T-helper 1 cell treated with Interleukin-12 subunit alpha and Interleukin-12 subunit beta and Interleukin-4 antibody, amounts not matched to agents 30 μg/mL and 1 μg/mL, for 36 hours (primary cell): Measurements from ENCODE around the gene HMGCLL1.

Experiments used
- H3K27ac Mint-ChIP-seq: one replicate; pipeline ENCODE4 v1.8.0; 2021; ENCODE audit warnings: mild to moderate bottlenecking, mixed read lengths
- H3K27me3 Mint-ChIP-seq: one replicate; pipeline ENCODE4 v1.8.0; 2021; ENCODE audit warnings: low read depth, mixed read lengths
- H3K36me3 Mint-ChIP-seq: one replicate; pipeline ENCODE4 v1.8.0; 2021; ENCODE audit warnings: low read depth, mixed read lengths
- H3K4me1 Mint-ChIP-seq: one replicate; pipeline ENCODE4 v1.8.0; 2021; ENCODE audit warnings: low read depth, mixed read lengths
- H3K4me3 Mint-ChIP-seq: one replicate; pipeline ENCODE4 v1.8.0; 2021; ENCODE audit warnings: mild to moderate bottlenecking, moderate library complexity, mixed read lengths
- H3K9me3 Mint-ChIP-seq: one replicate; pipeline ENCODE4 v1.8.0; 2021; ENCODE audit warnings: mixed read lengths

The HMGCLL1 gene

GRCh38 chr6:55499591-55499990, 79.4 kb downstream of the HMGCLL1 start:
- no peak overlapping the region for H3K4me3 Mint-ChIP-seq
- H3K36me3 Mint-ChIP-seq = no peaks in the 10 kb centered on the region
- H3K9me3 Mint-ChIP-seq = no peaks in the 10 kb centered on the region
- H3K27me3 Mint-ChIP-seq = no peaks in the 10 kb centered on the region
- H3K4me1 Mint-ChIP-seq = no peaks in the 10 kb centered on the region
- no peak overlapping the region for H3K27ac Mint-ChIP-seq

- Mint-ChIP-seq H3K4me3 (no peak overlapping the region), H3K27ac (no peak overlapping the region), H3K36me3 (no peaks in the 10 kb centered on the region), H3K9me3 (no peaks in the 10 kb centered on the region), H3K27me3 (no peaks in the 10 kb centered on the region), H3K4me1 (no peaks in the 10 kb centered on the region)
These were observed 81.3 kb downstream of the HMGCLL1 start for GRCh38 chr6:55497694-55498093.

GRCh38 chr6:55496201-55496600, 82.8 kb downstream of the HMGCLL1 start:
- H3K9me3 Mint-ChIP-seq = no peaks in the 10 kb centered on the region
- no peaks in the 10 kb centered on the region for H3K27me3 Mint-ChIP-seq
- H3K4me1 Mint-ChIP-seq = no peaks in the 10 kb centered on the region
- no peak overlapping the region for H3K27ac Mint-ChIP-seq
- no peak overlapping the region for H3K4me3 Mint-ChIP-seq
- no peaks in the 10 kb centered on the region for H3K36me3 Mint-ChIP-seq

- no peak overlapping the region for H3K4me3 Mint-ChIP-seq
- H3K27me3 Mint-ChIP-seq = no peaks in the 10 kb centered on the region
- H3K27ac Mint-ChIP-seq = no peak overlapping the region
- H3K36me3 Mint-ChIP-seq = no peaks in the 10 kb centered on the region
- H3K4me1 Mint-ChIP-seq = no peaks in the 10 kb centered on the region
- no peaks in the 10 kb centered on the region for H3K9me3 Mint-ChIP-seq
These were observed 83.7 kb downstream of the HMGCLL1 start for GRCh38 chr6:55495277-55495676.

- H3K36me3 Mint-ChIP-seq = no peaks in the 10 kb centered on the region
These were observed 84.6 kb downstream of the HMGCLL1 start for GRCh38 chr6:55494411-55494810.

GRCh38 chr6:55492259-55492658, 86.7 kb downstream of the HMGCLL1 start:
- H3K27ac Mint-ChIP-seq = no peak overlapping the region
- peaks cover 6% of the 10 kb centered on the region for H3K9me3 Mint-ChIP-seq
- H3K4me3 Mint-ChIP-seq = no peak overlapping the region
- no peaks in the 10 kb centered on the region for H3K27me3 Mint-ChIP-seq
- no peaks in the 10 kb centered on the region for H3K4me1 Mint-ChIP-seq
- H3K36me3 Mint-ChIP-seq = no peaks in the 10 kb centered on the region

More at GRCh38 chr6:55494411-55494810, 84.6 kb downstream of the HMGCLL1 start:
- H3K4me3 Mint-ChIP-seq = no peak overlapping the region
- H3K27ac Mint-ChIP-seq = no peak overlapping the region
- H3K27me3 Mint-ChIP-seq = no peaks in the 10 kb centered on the region
- no peaks in the 10 kb centered on the region for H3K4me1 Mint-ChIP-seq
- H3K9me3 Mint-ChIP-seq = peaks cover 3% of the 10 kb centered on the region

- Mint-ChIP-seq H3K4me1 (no peaks in the 10 kb centered on the region), H3K4me3 (no peak overlapping the region), H3K27ac (no peak overlapping the region), H3K9me3 (peaks cover 6% of the 10 kb centered on the region), H3K36me3 (no peaks in the 10 kb centered on the region), H3K27me3 (no peaks in the 10 kb centered on the region)
These were observed 88.1 kb downstream of the HMGCLL1 start for GRCh38 chr6:55490871-55491270.

- Mint-ChIP-seq H3K9me3 (no peaks in the 10 kb centered on the region), H3K27ac (no peak overlapping the region), H3K4me1 (no peaks in the 10 kb centered on the region), H3K4me3 (no peak overlapping the region), H3K36me3 (no peaks in the 10 kb centered on the region), H3K27me3 (no peaks in the 10 kb centered on the region)
These were observed 104.6 kb downstream of the HMGCLL1 start for GRCh38 chr6:55474382-55474781.

- H3K4me1 Mint-ChIP-seq = no peaks in the 10 kb centered on the region
- H3K4me3 Mint-ChIP-seq = no peak overlapping the region
- H3K27ac Mint-ChIP-seq = no peak overlapping the region
- H3K27me3 Mint-ChIP-seq = no peaks in the 10 kb centered on the region
- no peaks in the 10 kb centered on the region for H3K9me3 Mint-ChIP-seq
- no peaks in the 10 kb centered on the region for H3K36me3 Mint-ChIP-seq
These were observed 105.3 kb downstream of the HMGCLL1 start for GRCh38 chr6:55473722-55474121.

- Mint-ChIP-seq H3K4me3 (no peak overlapping the region), H3K9me3 (no peaks in the 10 kb centered on the region), H3K27ac (no peak overlapping the region), H3K4me1 (no peaks in the 10 kb centered on the region), H3K36me3 (no peaks in the 10 kb centered on the region), H3K27me3 (no peaks in the 10 kb centered on the region)
These were observed 109.0 kb downstream of the HMGCLL1 start for GRCh38 chr6:55469951-55470366.

- H3K4me1 Mint-ChIP-seq = no peaks in the 10 kb centered on the region
- H3K4me3 Mint-ChIP-seq = no peak overlapping the region
- peaks cover 3% of the 10 kb centered on the region for H3K9me3 Mint-ChIP-seq
- no peak overlapping the region for H3K27ac Mint-ChIP-seq
- H3K27me3 Mint-ChIP-seq = no peaks in the 10 kb centered on the region
- no peaks in the 10 kb centered on the region for H3K36me3 Mint-ChIP-seq
These were observed 123.0 kb downstream of the HMGCLL1 start for GRCh38 chr6:55456016-55456415.

GRCh38 chr6:55450005-55450404, 129.0 kb downstream of the HMGCLL1 start:
- Mint-ChIP-seq H3K9me3 (peaks cover 3% of the 10 kb centered on the region), H3K27ac (no peak overlapping the region), H3K4me3 (no peak overlapping the region), H3K36me3 (no peaks in the 10 kb centered on the region), H3K4me1 (no peaks in the 10 kb centered on the region), H3K27me3 (no peaks in the 10 kb centered on the region)

- Mint-ChIP-seq H3K9me3 (peaks cover 3% of the 10 kb centered on the region), H3K27me3 (no peaks in the 10 kb centered on the region), H3K4me3 (no peak overlapping the region), H3K4me1 (no peaks in the 10 kb centered on the region), H3K36me3 (no peaks in the 10 kb centered on the region), H3K27ac (no peak overlapping the region)
These were observed 129.8 kb downstream of the HMGCLL1 start for GRCh38 chr6:55449225-55449624.

GRCh38 chr6:55448451-55448850, 130.5 kb downstream of the HMGCLL1 start:
- H3K4me3 Mint-ChIP-seq = no peak overlapping the region

GRCh38 chr6:55447891-55448290, 131.1 kb downstream of the HMGCLL1 start:
- H3K4me3 Mint-ChIP-seq = no peak overlapping the region
- no peak overlapping the region for H3K27ac Mint-ChIP-seq
- H3K9me3 Mint-ChIP-seq = peaks cover 3% of the 10 kb centered on the region
- no peaks in the 10 kb centered on the region for H3K4me1 Mint-ChIP-seq
- H3K27me3 Mint-ChIP-seq = no peaks in the 10 kb centered on the region
- no peaks in the 10 kb centered on the region for H3K36me3 Mint-ChIP-seq

More at GRCh38 chr6:55448451-55448850, 130.5 kb downstream of the HMGCLL1 start:
- Mint-ChIP-seq H3K36me3 (no peaks in the 10 kb centered on the region), H3K27me3 (no peaks in the 10 kb centered on the region), H3K4me1 (no peaks in the 10 kb centered on the region), H3K27ac (no peak overlapping the region), H3K9me3 (peaks cover 3% of the 10 kb centered on the region)

GRCh38 chr6:55445648-55446204, 133.3 kb downstream of the HMGCLL1 start:
- no peaks in the 10 kb centered on the region for H3K4me1 Mint-ChIP-seq
- H3K27me3 Mint-ChIP-seq = no peaks in the 10 kb centered on the region
- H3K27ac Mint-ChIP-seq = no peak overlapping the region
- H3K4me3 Mint-ChIP-seq = no peak overlapping the region
- no peaks in the 10 kb centered on the region for H3K36me3 Mint-ChIP-seq
- no peaks in the 10 kb centered on the region for H3K9me3 Mint-ChIP-seq
